ENCODE data around the gene OLFML1.

OLFML1 gene

GRCh38 chr11:7533199-7534041, 48.1 kb downstream of the OLFML1 start:
- DNase-seq: no peak

GRCh38 chr11:7534042-7534378, 48.7 kb downstream of the OLFML1 start:
- no peak for DNase-seq

- peak; percentile 50 for DNase-seq
Observed at GRCh38 chr11:7536100-7536499, 50.8 kb downstream of the OLFML1 start.

- DNase-seq: no peak
Observed at GRCh38 chr11:7537265-7537664, 52.0 kb downstream of the OLFML1 start.

GRCh38 chr11:7538031-7538430, 52.7 kb downstream of the OLFML1 start:
- no peak for DNase-seq

- DNase-seq: no peak
Observed at GRCh38 chr11:7538466-7539454, 53.5 kb downstream of the OLFML1 start.

GRCh38 chr11:7540830-7541555, 55.7 kb downstream of the OLFML1 start:
- DNase-seq: no peak

- DNase-seq: no peak
Observed at GRCh38 chr11:7543302-7543701, 58.0 kb downstream of the OLFML1 start.

- DNase-seq: no peak
Observed at GRCh38 chr11:7544021-7544420, 58.7 kb downstream of the OLFML1 start.

- no peak for DNase-seq
Observed at GRCh38 chr11:7545611-7546010, 60.3 kb downstream of the OLFML1 start.

GRCh38 chr11:7546324-7546791, 61.1 kb downstream of the OLFML1 start:
- no peak for DNase-seq

GRCh38 chr11:7547687-7548086, 62.4 kb downstream of the OLFML1 start:
- DNase-seq: no peak

- DNase-seq: peak; percentile 40
Observed at GRCh38 chr11:7548659-7549274, 63.5 kb downstream of the OLFML1 start.

GRCh38 chr11:7549681-7550080, 64.4 kb downstream of the OLFML1 start:
- no peak for DNase-seq

GRCh38 chr11:7551571-7551970, 66.3 kb downstream of the OLFML1 start:
- no peak for DNase-seq

GRCh38 chr11:7552666-7553065, 67.4 kb downstream of the OLFML1 start:
- no peak for DNase-seq

GRCh38 chr11:7555052-7555699, 69.9 kb downstream of the OLFML1 start:
- DNase-seq: no peak

- DNase-seq: no peak
Observed at GRCh38 chr11:7558046-7558445, 72.7 kb downstream of the OLFML1 start.

GRCh38 chr11:7559398-7560283, 74.3 kb downstream of the OLFML1 start:
- no peak for DNase-seq
